K562 (cell line): Measurements from ENCODE around the gene DIAPH1. TPM values are rescaled to one million over a fixed set of nuclear protein-coding genes. Genes with fewer than 3 reads are reported as not detected.

Experiments used
- ATAC-seq: fragments of 200-7000 bp; cut with Tn5 transposase; 3 replicates; pipeline ENCODE4 v1.9.1; 2020; ENCODE audit warnings: moderate library complexity
- BruUV-seq: library from RNA; stranded (reverse); fragments of 400-500 nt; replicated peaks from 2 replicates; lab custom pipeline; 2021; lab: Mats Ljungman, UMichigan
- CTCF ChIA-PET: fragments of 300-600 bp; formaldehyde crosslinking; extraction: SDS; loops from one replicate; lab custom pipeline; 2021; ENCODE audit warnings: low intra/inter-chr PET ratio; lab: Yijun Ruan, JAX
- POLR2A ChIA-PET: fragments of 300-600, 350-650 bp; sonication (Branson Sonifier 250); formaldehyde crosslinking; extraction: SDS; loops from one replicate; lab custom pipeline; 2021; ENCODE audit warnings: antibody characterized with exemption, inconsistent platforms; lab: Yijun Ruan, JAX
- DNase-seq, 4 experiments: peaks; one replicate each; pipeline versions ENCODE4 v3.0.0 to v3.0.0-alpha.2; 2011 to 2018; ENCODE audit warnings: low spot score in 3 of 4, mixed read lengths in 3 of 4; ENCODE audit errors: extremely low read depth in 1 of 4
- FAIRE-seq: peaks from 2 replicates; lab custom pipeline; 2011; peaks lifted over from hg19 to GRCh38; lab: Jason Lieb, UNC
- H2AFZ ChIP-seq: 2 replicates; pipeline ENCODE4 v1.6.0; 2011; ENCODE audit warnings: low read depth, low read length, control low read depth, inconsistent platforms
- H3K27ac ChIP-seq: fragments of 200-600 bp; 3 replicates; pipeline ENCODE4 v1.8.0; 2011; ENCODE audit warnings: low read depth, mild to moderate bottlenecking, control low read depth, inconsistent platforms, low read length, moderate library complexity, mixed read lengths; ENCODE audit errors: extremely low read depth
- H3K27me3 ChIP-seq, 2 experiments: fragments of 300-600 bp in 1 of 2; 2 replicates in 1 of 2; 3 replicates in 1 of 2; pipeline versions ENCODE4 v1.6.0 to v1.8.0; 2011; ENCODE audit warnings: inconsistent platforms in 2 of 2, low read length in 2 of 2, mild to moderate bottlenecking in 1 of 2, mixed read lengths in 1 of 2, moderate library complexity in 1 of 2; ENCODE audit not compliant: control insufficient read depth in 2 of 2, insufficient read depth in 2 of 2
- H3K36me3 ChIP-seq: fragments of 300-600 bp; 3 replicates; pipeline ENCODE4 v1.8.0; 2011; ENCODE audit warnings: mild to moderate bottlenecking, low read length, inconsistent platforms; ENCODE audit not compliant: control insufficient read depth, insufficient read depth
- H3K4me1 ChIP-seq, 2 experiments: fragments of 200-600 bp in 1 of 2; replicated peaks in 1 of 2; 2 replicates in 1 of 2; 3 replicates in 1 of 2; pipeline versions ENCODE4 v1.5.1 to v1.8.0; 2011; ENCODE audit warnings: inconsistent platforms in 2 of 2, low read length in 2 of 2, mild to moderate bottlenecking in 1 of 2, mixed read lengths in 1 of 2, moderate library complexity in 1 of 2; ENCODE audit not compliant: control insufficient read depth in 2 of 2, insufficient read depth in 2 of 2
- H3K4me2 ChIP-seq: 2 replicates; pipeline ENCODE4 v1.6.1; 2011; ENCODE audit warnings: low read length, control low read depth, inconsistent platforms, mixed read lengths; ENCODE audit not compliant: insufficient read depth
- H3K4me3 ChIP-seq: fragments of 200-600 bp; sonication (generic), shearing (Covaris generic); 2 replicates; pipeline ENCODE4 v1.5.1; 2016; ENCODE audit warnings: control low read depth, inconsistent platforms
- H3K79me2 ChIP-seq: fragments of 200-600 bp; 3 replicates; pipeline ENCODE4 v1.8.0; 2011; ENCODE audit warnings: low read length, inconsistent platforms; ENCODE audit not compliant: control insufficient read depth, insufficient read depth
- H3K9ac ChIP-seq, 2 experiments: 2 replicates each; pipeline versions ENCODE4 v1.6.0 to v1.6.1; 2011; ENCODE audit warnings: low read depth in 2 of 2, low read length in 2 of 2, control low read depth in 1 of 2, inconsistent platforms in 1 of 2, mild to moderate bottlenecking in 1 of 2, mixed read lengths in 1 of 2; ENCODE audit not compliant: insufficient read depth in 1 of 2
- H3K9me1 ChIP-seq: one replicate; pipeline ENCODE4 v1.6.0; 2011; ENCODE audit warnings: inconsistent platforms, mild to moderate bottlenecking, low read length, moderate library complexity; ENCODE audit not compliant: control insufficient read depth, insufficient read depth
- H3K9me3 ChIP-seq: replicated peaks from 2 replicates; pipeline ENCODE4 v1.5.1; 2011; ENCODE audit warnings: low read depth, low read length, inconsistent platforms; ENCODE audit not compliant: control insufficient read depth, insufficient read depth
- H4K20me1 ChIP-seq: replicated peaks from 2 replicates; pipeline ENCODE4 v1.6.1; 2011; ENCODE audit warnings: low read length, inconsistent platforms, mixed read lengths; ENCODE audit not compliant: control insufficient read depth, insufficient read depth
- ARNT ChIP-seq, 2 experiments: fragments of 450-650 bp; IDR thresholded peaks; 2 replicates each; pipeline ENCODE4 v1.6.1; 2016; ENCODE audit warnings: mild to moderate bottlenecking in 1 of 2
- BCLAF1 ChIP-seq, 2 experiments: fragments of 450-650 bp in 1 of 2; IDR thresholded peaks; 2 replicates each; pipeline ENCODE4 v1.6.1; 2011 to 2017; ENCODE audit warnings: low read depth in 2 of 2, antibody characterized with exemption in 1 of 2, borderline replicate concordance in 1 of 2, low read length in 1 of 2, mild to moderate bottlenecking in 1 of 2, mixed read lengths in 1 of 2; ENCODE audit not compliant: control insufficient read depth in 1 of 2
- CREBBP ChIP-seq: IDR thresholded peaks from one replicate; pipeline ENCODE4 v1.6.1; 2012; ENCODE audit warnings: low read depth, mild to moderate bottlenecking, control low read depth, inconsistent platforms, low read length
- KDM4B ChIP-seq, 2 experiments: fragments of 450-650 bp in 1 of 2; sonication (generic) in 1 of 2; IDR thresholded peaks; 2 replicates each; pipeline ENCODE4 v1.6.1; 2016 to 2017; ENCODE audit warnings: borderline replicate concordance in 2 of 2, antibody characterized with exemption in 1 of 2, low read depth in 1 of 2, mild to moderate bottlenecking in 1 of 2
- LCOR ChIP-seq: sonication (generic); formaldehyde crosslinking; IDR thresholded peaks from 2 replicates; pipeline ENCODE4 v1.8.0; 2022; ENCODE audit warnings: mild to moderate bottlenecking, missing genetic modification reagents
- MEF2A ChIP-seq: IDR thresholded peaks from 2 replicates; pipeline ENCODE4 v1.6.1; 2011; ENCODE audit warnings: low read depth, mild to moderate bottlenecking, low read length, moderate library complexity; ENCODE audit not compliant: control insufficient read depth
- PHB2 ChIP-seq: fragments of 450-650 bp; IDR thresholded peaks from 2 replicates; pipeline ENCODE4 v1.6.1; 2017; ENCODE audit warnings: low read depth
- SRF ChIP-seq, 2 experiments: fragments of 250-450, 450-650 bp in 1 of 2; sonication (Bioruptor Pico) in 1 of 2; sonication (generic) in 1 of 2; formaldehyde crosslinking; IDR thresholded peaks; 2 replicates each; pipeline versions ENCODE4 v1.5.0 to v1.5.1; 2020 to 2022; ENCODE audit warnings: mild to moderate bottlenecking in 1 of 2, missing genetic modification reagents in 1 of 2
- TAF9B ChIP-seq: fragments of 450-650 bp; IDR thresholded peaks from 2 replicates; pipeline ENCODE4 v1.6.1; 2018; ENCODE audit warnings: mild to moderate bottlenecking; ENCODE audit not compliant: partially characterized antibody
- TFAM ChIP-seq: fragments of 250-450 bp; sonication (Bioruptor Pico); conservative IDR thresholded peaks from 2 replicates; pipeline ENCODE4 v1.5.0; 2021; ENCODE audit warnings: mild to moderate bottlenecking, moderate library complexity
- ZBTB11 ChIP-seq, 3 experiments: fragments of 200-800 bp in 1 of 3; fragments of 250-450 bp in 1 of 3; fragments of 450-650 bp in 1 of 3; sonication (Bioruptor Pico) in 1 of 3; sonication (Bioruptor generic) in 1 of 3; formaldehyde crosslinking in 1 of 3; IDR thresholded peaks; 2 replicates each; pipeline versions ENCODE4 v1.6.1 to v1.8.0; 2016 to 2022; ENCODE audit warnings: mild to moderate bottlenecking in 2 of 3, missing genetic modification characterization in 2 of 3, missing compliant biosample characterization in 1 of 3, moderate library complexity in 1 of 3
- ZNF134 ChIP-seq: fragments of 250-450 bp; sonication (Bioruptor Pico); conservative IDR thresholded peaks from 2 replicates; pipeline ENCODE4 v1.4.0; 2020
- ZNF655 ChIP-seq: fragments of 250-450 bp; sonication (Bioruptor Pico); IDR thresholded peaks from 2 replicates; pipeline ENCODE4 v1.5.0; 2021
- WGBS: fragments of 100-300 bp; shearing (Covaris generic); methylation state at CpG from one replicate; pipeline ENCODE4 v1.1.6; 2016; ENCODE audit warnings: low coverage, mixed read lengths; ENCODE audit not compliant: insufficient coverage; ENCODE audit errors: missing lambda C conversion rate; 5-methylcytosine and 5-hydroxymethylcytosine counted together
- in situ Hi-C: fragments of 300-500 bp; cut with MboI; formaldehyde crosslinking; loops from 4 replicates; pipeline ENCODE4 v1.15.0; 2018; ENCODE audit warnings: inconsistent platforms, mixed read lengths
- intact Hi-C: fragments of 100-400 bp; cut with micrococcal nuclease; formaldehyde crosslinking; loops from 2 replicates; pipeline ENCODE4 v1.14.2; 2022
- polyA plus RNA-seq, 8 experiments: library from polyadenylated mRNA; depleted of rRNA in 4 of 8; stranded (reverse) in 5 of 8; unstranded in 3 of 8; fragments of >200 nt; fragmentation: Nextera tagmentation in 2 of 8; fragmentation: Illumina TruSeq in 1 of 8; extraction: Ambion mirVana in 2 of 8; extraction: Trizol in 1 of 8; gene quantifications; 2 replicates each; pipeline versions ENCODE4 v1.2.1 to v1.2.3, GENCODE V29; 2011 to 2014; ENCODE audit warnings: inconsistent platforms in 1 of 8, missing spikeins in 1 of 8
- total RNA-seq, 7 experiments: library from RNA; depleted of rRNA in 6 of 7; stranded (reverse); fragments of >200 nt in 6 of 7; fragmentation: Illumina TruSeq in 2 of 7; extraction: Trizol in 2 of 7; gene quantifications; 2 replicates each; pipeline versions ENCODE4 v1.2.1 to v1.2.3, GENCODE V29; 2011 to 2021; ENCODE audit warnings: low replicate concordance in 1 of 7

DIAPH1 gene
- total and polyA plus RNA-seq, 9 of the 15 experiments (the other 6 are each of a cell fraction or from before 2014, with no cell fraction given): 60.8 to 328 (median 97.8) TPM

GRCh38 chr5:141475625-141476131 is 143.1 kb downstream of the DIAPH1 start, which contains the start of gene PCDHGC3 (continued):
- TF ChIP-seq TFAM (CRISPR knock-in tag) (no peak), ZNF134 (CRISPR knock-in tag) (no peak), MEF2A (no peak), TAF9B (no peak), CREBBP (no peak), KDM4B (IDR thresholded peaks at IDR 0.05; ENCODE audit: borderline replicate concordance in 2 of 2, low read depth in 1 of 2) (no peak), BCLAF1 (IDR thresholded peaks at IDR 0.05; ENCODE audit: borderline replicate concordance in 1 of 2, control insufficient read depth in 1 of 2, low read depth in 2 of 2, low read length in 1 of 2) (no peak)

- intact Hi-C loops: no loop called here
- TF ChIP-seq ZBTB11 (CRISPR knock-in tag; IDR thresholded peaks at IDR 0.05) (no peak), PHB2 (no peak), LCOR (no peak), ARNT (IDR thresholded peaks at IDR 0.05) (no peak), SRF (CRISPR knock-in tag; IDR thresholded peaks at IDR 0.05) (no peak), ZNF655 (CRISPR knock-in tag) (no peak)
Measured at GRCh38 chr5:141465351-141465750, 153.4 kb downstream of the DIAPH1 start.

More at GRCh38 chr5:141465351-141465750, 153.4 kb downstream of the DIAPH1 start:
- ChIA-PET CTCF (no interaction called here), POLR2A (no interaction called here)
- Histone ChIP-seq H3K4me1 (no peaks in the 10 kb centered on the region), H4K20me1 (no peaks in the 10 kb centered on the region), H3K27ac (no peak overlapping the region), H3K9me1 (no peaks in the 10 kb centered on the region), H3K36me3 (no peaks in the 10 kb centered on the region), H2AFZ (no peak overlapping the region), H3K79me2 (no peaks in the 10 kb centered on the region), H3K4me3 (no peak overlapping the region), H3K9me3 (no peaks in the 10 kb centered on the region), H3K4me2 (no peak overlapping the region), H3K27me3 (no peaks in the 10 kb centered on the region), H3K9ac (no peak overlapping the region)
- no peak for FAIRE-seq
- WGBS: 2% methylated on average over 3 of the region's 3 CpGs
- ATAC-seq: no peak
- in situ Hi-C loops: no loop called here
- no peak for DNase-seq
- no TSS peak for BruUV-seq
